GM15510 (cell line): ENCODE results near the gene APPBP2.

Experiments used
- POLR2A ChIP-seq: IDR thresholded peaks from 3 replicates; pipeline ENCODE4 v1.6.1; 2011; ENCODE audit warnings: borderline replicate concordance; ENCODE audit not compliant: insufficient read length; ENCODE audit errors: extremely low read depth

The APPBP2 gene

DNA sequence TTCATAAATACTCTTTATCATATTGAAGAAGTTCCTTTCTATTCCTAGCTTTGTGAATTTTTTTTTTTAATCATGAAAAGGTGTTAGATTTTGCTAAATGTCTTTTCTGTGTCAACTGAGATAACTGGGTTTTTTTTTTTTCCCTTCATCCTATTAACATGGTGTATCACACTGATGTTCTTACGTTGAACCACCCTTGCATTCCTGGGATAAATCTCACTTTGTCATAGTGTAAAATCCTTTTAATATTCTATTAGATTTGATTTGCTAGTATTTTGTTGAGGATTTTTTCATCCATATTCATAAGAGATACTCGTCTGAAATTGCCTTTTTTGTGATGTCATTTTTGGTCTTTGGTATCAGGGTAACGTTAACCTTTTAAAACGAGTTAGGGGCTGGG lies 54.6 kb downstream of the APPBP2 start:
- TF ChIP-seq POLR2A: no peak

- TF ChIP-seq POLR2A: no peak
These were observed 57.7 kb downstream of the APPBP2 start for GRCh38 chr17:60468371-60468770.

DNA sequence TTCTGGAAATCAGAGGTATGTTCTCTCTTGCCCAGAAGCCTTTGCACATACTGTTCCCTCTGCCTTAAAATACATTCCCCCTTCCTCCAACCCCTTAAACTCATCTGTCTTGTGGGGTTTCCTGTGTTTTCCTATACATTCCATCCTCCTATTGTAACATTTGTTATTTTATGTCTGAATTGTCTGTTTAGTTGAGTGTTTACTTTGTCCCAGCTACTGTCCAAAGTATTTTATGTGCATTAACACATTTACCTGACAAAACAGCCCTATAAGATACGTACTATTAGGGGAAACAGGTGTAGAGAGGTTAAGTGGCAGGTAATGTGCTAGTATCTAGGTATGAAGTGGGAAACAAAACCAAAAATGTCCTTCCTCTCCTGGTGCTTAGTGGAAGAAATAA lies 61.7 kb downstream of the APPBP2 start:
- TF ChIP-seq POLR2A: no peak

DNA sequence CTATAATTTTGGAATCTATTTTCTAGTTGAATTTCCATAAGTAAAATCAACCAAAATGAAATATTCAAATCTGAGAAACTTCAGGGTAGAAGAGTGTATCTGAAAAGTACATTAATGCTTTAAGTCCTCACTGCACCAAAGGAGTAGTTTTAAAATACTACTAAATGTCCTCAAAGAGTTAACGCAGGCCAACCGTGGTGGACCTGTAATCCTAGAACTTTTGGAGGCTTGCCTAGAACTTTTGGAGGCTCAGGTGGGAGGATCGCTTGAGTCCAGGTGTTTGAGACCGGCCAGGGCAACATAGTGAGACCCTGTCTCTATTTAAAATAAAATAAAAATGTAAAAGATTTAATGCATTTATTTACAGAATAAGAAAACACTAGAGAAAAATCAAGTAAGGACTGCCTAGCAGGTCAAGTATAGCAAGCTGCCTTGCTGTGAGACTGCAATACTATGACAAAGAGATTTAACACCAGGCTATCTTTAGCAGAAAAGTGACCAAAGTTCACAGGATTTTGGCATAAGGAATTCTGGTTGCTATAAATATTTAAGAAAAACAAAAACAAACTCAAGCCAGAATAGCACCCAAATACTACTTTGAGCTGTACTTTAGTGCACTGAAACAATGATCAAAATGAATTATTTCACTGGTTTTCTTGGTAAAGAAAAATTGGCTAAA lies 62.7 kb downstream of the APPBP2 start:
- TF ChIP-seq POLR2A: no peak

DNA sequence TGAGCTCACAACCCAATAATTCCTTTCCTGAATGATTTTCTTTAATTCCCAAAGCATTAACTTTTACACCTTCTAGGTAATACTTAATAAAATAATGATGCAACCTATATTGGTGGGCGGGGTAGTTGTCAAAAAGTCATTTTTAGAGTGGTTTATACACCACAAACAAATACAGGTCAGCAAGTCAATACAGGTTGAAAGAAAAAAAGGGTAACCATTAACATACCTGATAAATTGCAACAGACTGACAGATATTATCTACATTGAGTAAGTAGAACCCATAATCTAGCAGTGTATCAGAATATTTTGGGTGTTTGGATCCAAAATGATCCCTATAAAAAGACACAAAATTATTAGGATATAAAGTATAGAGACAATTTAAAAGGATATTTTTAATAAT lies 64.5 kb downstream of the APPBP2 start:
- TF ChIP-seq POLR2A: no peak

DNA sequence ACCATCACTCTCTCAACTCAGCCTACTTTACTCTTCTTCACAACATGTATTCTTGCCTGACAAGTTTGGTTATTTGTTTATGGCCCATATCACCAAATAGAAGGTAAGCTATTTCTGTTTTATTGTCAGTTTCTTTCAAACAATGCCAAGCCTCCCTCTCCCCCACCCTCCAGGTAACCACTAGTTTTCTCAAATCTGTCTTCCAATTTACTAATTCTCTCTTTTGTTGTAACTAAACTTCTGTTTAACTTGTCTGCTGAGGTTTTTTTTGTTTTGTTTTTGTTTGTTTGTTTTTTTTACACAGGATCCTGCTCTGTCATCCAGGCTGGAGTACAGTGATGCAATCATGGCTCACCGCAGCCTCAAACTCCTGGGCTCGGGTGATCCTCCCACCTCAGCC lies 68.9 kb downstream of the APPBP2 start:
- TF ChIP-seq POLR2A: no peak

DNA sequence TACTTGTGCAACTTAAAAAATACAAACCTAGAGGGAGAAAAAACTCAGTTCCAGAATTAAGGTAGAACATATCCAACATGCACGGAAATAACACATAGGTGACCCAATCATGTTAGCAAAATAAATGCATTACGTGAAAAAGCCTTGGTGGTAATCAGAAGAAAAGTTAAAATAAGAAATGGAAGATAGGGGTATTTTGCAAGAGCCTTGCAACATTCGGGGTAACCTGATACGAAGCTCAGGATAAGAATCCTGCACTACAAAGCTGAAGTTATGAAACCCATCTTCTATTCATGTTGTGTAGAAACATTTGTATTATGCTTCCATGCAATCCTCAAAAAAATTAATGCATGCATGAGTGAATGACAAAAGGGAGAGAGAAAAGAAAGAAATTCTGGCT lies 70.7 kb downstream of the APPBP2 start:
- TF ChIP-seq POLR2A: no peak

GRCh38 chr17:60451965-60452364 lies 74.1 kb downstream of the APPBP2 start:
- no peak for TF ChIP-seq POLR2A

DNA sequence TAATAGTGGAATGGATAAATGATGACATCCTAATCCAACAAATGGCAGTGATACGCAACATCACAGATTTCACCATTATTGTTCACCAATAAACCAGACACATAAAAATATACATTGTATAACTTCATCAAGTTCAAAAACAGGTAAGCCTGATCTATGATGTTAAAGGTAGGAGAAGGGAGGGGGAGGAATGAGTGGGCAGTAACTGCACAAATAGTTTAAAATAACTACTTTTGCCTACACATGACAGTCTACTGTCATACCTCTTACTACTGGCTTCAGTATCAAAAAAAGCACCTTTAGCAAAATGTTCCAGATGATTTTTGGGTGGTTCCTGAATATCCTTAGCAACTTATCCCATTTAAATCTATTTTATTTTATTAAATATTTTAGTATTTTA lies 75.0 kb downstream of the APPBP2 start:
- TF ChIP-seq POLR2A: no peak

- no peak for TF ChIP-seq POLR2A
These were observed 78.7 kb downstream of the APPBP2 start for GRCh38 chr17:60447375-60447774.

DNA sequence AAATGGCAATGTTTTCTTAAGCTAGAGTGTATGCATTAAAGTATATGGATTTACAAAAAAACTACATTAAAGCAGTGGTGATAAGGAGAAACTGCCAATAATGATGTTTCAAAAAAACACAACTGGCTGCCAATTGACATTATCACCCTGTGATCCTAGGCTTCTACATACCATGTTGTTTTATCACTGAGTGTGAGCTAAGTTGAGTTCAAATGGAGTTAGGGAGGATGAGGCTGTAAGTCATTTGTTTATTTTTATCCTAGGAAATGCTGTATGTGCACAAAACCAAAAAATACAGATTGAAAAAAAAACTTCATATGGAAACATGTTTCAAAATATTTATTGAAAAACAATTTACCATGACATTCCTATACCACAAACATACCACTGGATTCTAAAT lies 80.9 kb downstream of the APPBP2 start:
- no peak for TF ChIP-seq POLR2A

DNA sequence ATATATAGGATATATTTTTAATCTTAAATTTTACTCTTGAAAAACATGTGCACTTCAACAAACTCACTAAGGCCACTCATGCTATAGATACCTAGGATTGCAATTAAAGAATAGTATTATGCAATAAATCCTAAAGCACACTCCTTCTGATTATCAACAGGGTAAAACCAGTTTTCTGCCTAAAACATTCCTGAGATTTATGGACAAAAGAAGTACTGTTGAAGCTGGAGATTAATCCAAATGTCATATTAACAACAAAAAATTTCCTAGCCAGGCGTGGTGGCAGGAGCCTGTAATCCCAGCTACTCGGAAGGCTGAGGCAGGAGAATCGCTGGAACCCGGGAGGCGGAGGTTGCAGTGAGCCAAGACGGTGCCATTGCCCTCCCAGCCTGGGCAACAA lies 82.3 kb downstream of the APPBP2 start:
- TF ChIP-seq POLR2A: no peak

DNA sequence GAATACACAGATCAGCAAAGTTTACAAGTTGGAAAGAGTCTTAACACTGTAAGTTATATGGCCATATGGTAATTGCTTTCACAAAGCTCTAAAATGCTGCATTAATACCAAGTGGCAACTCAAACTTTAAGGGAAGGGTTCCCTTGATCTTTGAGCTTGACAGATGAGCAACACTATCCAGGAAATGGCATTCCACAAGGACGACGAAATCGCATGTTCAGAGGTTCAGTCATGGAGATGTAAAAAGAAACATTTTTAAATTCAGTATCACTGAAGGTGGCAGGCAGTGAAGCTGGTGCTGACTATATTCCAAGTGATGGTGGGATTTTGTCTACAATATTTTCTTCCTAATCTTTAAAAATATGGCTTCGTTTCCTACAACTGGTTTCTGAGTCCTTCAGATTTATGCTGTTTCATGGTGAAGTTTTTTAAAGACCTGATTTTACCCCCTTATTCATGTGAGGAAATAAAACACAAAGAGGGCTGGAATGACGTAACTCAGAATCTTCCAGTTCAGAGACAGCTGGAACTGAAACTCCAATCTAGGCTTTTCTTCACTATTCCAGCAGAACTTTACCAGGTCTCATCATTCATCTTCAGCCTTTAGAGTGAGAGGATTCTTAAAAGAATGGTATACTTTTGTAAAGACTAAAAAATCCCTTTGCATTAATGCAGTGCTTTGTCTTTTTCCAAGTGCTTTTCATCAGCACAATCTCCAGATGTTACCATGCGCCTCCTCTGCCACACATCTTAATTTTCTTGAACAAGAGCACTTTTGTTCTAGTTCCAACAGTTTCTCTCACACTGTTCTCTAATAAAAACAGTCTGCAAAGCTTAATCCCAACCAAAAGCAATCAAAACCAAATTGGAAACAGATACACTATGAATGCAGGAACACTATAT lies 83.5 kb downstream of the APPBP2 start:
- no peak for TF ChIP-seq POLR2A

DNA sequence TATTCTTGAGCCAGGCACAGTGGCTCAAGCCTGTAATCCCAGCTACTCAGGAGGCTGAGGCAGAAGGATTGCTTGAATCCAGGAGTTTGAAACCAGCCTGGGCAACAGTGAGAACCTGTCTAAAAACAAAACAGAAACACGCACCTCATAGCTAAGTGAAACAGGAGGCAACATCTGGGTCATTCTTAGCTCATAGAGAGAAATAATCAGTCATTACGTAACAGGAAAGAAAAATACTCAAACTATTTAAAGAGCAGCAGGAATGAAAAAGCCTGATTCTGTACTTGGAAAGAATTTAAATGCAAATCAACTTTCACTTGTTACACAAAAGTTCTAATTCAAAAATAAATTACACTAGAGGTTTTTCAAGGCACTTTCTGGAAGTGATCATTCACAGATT lies 86.5 kb downstream of the APPBP2 start:
- no peak for TF ChIP-seq POLR2A

GRCh38 chr17:60436676-60437075 lies 89.4 kb downstream of the APPBP2 start:
- TF ChIP-seq POLR2A: no peak
